HG02642 (cell line): ENCODE measurements around the gene LATS2.

Experiments
- ATAC-seq: cut with Tn5 transposase; IDR thresholded peaks from one replicate; pipeline ENCODE4 v1.9.1; 2021; ENCODE audit warnings: mild to moderate bottlenecking; ENCODE audit not compliant: unreplicated experiment, poor library complexity

LATS2 gene

DNA sequence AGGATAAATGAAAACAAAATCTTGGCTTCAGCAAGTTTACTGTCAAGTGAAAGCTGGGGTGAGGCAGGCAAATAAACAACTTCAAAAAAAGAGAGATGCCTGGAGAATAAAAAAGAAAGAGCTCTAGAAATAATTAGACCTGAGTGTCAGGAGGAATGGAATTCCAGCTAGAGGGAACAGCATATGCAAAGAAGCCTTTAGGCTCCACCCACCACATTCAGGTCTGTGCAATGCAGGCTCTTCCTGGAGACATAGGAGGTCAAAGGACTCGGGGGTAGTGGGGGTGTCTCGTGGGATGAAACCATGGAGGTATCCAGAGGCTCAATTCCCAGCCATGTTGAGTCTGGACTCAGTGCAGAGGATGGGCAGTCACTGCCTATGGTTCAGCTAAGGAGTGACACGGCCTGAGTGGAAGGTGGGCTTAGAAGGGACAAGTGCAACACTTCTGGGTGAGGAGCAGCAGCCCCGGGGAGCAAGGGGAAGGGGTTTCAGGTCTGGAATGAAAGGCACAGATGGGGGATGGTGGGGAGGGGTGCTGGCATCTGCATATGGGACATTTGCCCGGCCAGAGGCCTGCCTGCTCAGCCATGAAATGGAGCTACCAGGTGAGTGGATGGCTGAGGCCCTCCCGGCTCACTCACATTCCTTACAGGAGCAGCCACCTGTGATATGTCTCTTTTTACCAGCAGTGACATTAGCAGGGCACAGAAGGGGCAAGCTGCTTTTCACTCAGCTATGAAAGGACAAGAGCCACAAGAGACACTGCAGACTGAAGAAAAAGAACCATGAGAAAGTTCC is 12.3 kb downstream of the LATS2 start:
- ATAC-seq = no peak

DNA sequence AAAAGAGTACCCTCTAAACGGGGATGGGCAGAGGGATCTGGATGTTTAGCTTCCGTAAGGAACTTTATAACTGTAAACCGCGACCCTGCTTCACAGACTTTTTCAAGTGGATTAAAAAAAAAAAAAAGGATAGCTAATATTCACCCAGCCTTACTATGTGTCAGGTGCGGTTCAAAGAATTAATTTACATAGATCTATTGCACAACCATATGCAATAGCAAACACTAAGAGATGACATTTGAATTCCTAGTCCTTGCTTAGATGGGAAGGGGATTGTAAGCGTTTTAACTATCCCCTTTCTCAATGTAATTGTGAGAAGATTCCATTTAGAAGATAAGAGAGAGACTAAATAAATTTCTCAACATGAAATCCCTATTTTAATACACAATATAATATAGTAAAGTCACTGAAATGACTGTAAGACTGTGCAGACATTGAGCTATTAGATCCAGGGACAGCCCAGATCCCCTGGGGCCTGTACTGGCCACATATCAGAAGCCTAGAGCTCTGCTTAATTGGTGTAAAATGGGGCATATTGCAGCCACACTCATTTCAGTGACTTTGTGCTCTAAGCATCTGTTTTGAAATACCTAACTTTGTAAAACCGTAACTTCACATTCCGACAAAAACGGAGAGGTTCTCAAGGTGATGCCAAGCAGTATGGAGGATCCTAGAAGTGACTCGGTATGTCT is 13.6 kb downstream of the LATS2 start:
- no peak for ATAC-seq

- ATAC-seq = no peak
Measured at GRCh38 chr13:21047087-21047486, 14.3 kb downstream of the LATS2 start.

GRCh38 chr13:21046203-21046602 is 15.2 kb downstream of the LATS2 start:
- ATAC-seq = no peak

GRCh38 chr13:21045100-21045499 is 16.3 kb downstream of the LATS2 start:
- ATAC-seq = no peak

DNA sequence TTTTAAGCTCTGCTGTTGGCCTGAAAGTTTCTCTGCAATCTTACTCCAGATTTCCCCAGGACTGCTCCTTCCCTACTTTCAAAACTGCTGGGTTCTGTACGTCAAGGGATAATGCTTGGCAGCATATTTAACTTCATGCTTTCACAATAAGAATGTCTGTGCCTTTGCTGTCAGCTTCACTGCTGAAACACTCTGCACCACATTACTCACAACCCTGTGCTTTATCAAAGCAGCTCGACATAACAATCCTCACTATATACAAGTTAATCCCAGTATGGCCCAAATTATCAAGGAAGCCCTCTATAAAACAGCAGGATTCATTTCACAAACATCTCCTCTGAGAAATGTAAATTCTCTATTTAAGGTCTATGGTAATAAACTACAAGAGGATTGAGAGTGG is 17.5 kb downstream of the LATS2 start:
- no peak for ATAC-seq

- no peak for ATAC-seq
Measured at GRCh38 chr13:21040120-21040826, 21.1 kb downstream of the LATS2 start.

- no peak for ATAC-seq
Measured at GRCh38 chr13:21039097-21039800, 22.1 kb downstream of the LATS2 start.

GRCh38 chr13:21037656-21038055 is 23.7 kb downstream of the LATS2 start:
- ATAC-seq = no peak

GRCh38 chr13:21035498-21035897 is 25.9 kb downstream of the LATS2 start:
- ATAC-seq = no peak

- peak; percentile 49 for ATAC-seq
Measured at GRCh38 chr13:21034603-21035191, 26.7 kb downstream of the LATS2 start.

- no peak for ATAC-seq
Measured at GRCh38 chr13:21033856-21034602, 27.4 kb downstream of the LATS2 start.

DNA sequence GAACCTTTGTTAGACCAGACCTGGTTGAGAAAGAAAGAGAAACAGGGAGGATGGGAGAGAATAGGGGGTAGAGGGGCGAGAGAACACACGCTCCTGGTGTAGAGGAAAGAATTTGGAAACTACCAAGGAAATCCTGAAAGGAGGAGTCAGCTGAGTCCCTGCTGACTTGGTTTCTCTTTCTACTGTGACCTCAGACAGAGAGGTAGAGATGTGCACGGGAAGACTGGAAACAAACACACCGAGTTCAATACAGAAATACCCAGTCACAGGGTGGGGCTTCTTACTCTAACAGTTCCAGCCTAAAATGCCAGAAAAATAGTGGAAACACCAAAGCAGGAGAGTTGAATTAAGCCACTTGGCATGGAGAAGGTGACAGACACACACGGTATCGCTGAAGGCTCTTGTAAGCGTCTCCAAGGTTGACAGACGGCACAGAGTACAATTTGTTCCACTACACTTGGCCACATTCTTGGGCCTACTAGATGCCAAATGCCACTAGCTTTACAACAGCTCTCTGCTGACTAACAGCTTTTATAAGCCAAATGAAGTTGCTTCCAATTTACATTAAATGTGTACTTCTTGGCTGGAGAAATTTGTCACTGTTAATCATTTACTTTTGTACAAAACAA is 28.1 kb downstream of the LATS2 start:
- no peak for ATAC-seq

- ATAC-seq = no peak
Measured at GRCh38 chr13:21032656-21033055, 28.7 kb downstream of the LATS2 start.

GRCh38 chr13:21031594-21032275 is 29.7 kb downstream of the LATS2 start:
- no peak for ATAC-seq

- no peak for ATAC-seq
Measured at GRCh38 chr13:21025539-21025938, 35.8 kb downstream of the LATS2 start.

DNA sequence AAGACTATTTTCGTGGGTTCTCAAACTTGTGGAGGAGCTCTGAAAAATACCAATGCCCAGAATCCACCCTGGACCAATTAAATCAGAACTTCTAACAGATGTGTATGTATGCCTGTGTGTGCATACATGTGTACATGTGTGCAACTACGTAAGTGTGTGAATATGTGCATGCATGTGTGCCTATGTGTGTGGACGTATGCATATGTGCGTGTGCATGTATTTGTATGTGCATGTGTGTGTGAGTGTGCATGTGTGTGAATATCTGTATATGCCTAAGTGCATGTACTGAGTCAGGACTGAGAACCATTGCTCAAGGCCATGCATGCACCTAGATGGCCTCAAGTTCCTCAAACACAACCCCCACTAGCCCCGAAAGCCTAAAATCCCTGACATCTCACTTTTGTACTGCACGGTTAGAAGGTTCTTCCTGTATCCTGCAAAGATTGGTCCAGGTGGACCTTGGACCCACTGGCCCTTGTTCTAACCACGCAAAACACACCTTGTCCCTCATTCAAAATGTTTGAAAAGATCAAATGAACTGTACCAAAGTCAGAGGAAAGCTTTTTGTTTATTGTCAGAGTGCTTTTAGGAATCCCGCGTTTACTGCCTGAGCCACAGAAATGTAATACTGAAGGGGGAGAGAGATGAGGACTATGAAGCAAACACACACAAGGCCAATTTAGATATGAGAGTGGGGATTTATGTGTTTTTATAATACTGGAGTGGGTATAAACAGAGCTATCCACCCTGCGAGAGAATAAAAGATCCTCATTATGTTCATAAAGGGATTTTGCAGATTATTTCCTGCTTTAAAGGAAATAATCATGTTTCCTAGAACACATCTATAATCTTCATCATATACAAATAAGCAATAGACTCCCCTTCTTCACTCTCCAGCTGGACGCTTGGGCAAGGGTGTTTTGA is 39.1 kb downstream of the LATS2 start:
- ATAC-seq = no peak

GRCh38 chr13:21020581-21020980 is 40.8 kb downstream of the LATS2 start:
- no peak for ATAC-seq
